Transverse colon (tissue), 4 donors: Measurements from ENCODE around the gene ROS1.

Source experiments
- EP300 ChIP-seq: sonication (generic); formaldehyde crosslinking; IDR thresholded peaks from one replicate; pipeline ENCODE4 v1.6.1; 2017; ENCODE audit warnings: antibody characterized with exemption, low read depth
- POLR2A ChIP-seq: fragments of 450-650 bp; IDR thresholded peaks from one replicate; pipeline ENCODE4 v1.6.1; 2016; ENCODE audit warnings: antibody characterized with exemption, mild to moderate bottlenecking, moderate library complexity
- POLR2AphosphoS5 ChIP-seq, 3 donors: sonication (generic); formaldehyde crosslinking; IDR thresholded peaks; one replicate each; pipeline ENCODE4 v1.6.1; 2016; ENCODE audit warnings: antibody characterized with exemption in 3 of 3
- TF ChIP-seq, protein P1 (sequence below), 5 experiments: fragments of 200-600 bp in 3 of 5; fragments of 450-650 bp in 2 of 5; sonication (generic) in 3 of 5; IDR thresholded peaks; 1 replicate in 2 of 5; 2 replicates in 3 of 5; pipeline ENCODE4 v1.5.1; 2016 to 2017; ENCODE audit warnings: antibody characterized with exemption in 5 of 5, inconsistent platforms in 3 of 5, mild to moderate bottlenecking in 2 of 5, moderate library complexity in 1 of 5

DNA sequence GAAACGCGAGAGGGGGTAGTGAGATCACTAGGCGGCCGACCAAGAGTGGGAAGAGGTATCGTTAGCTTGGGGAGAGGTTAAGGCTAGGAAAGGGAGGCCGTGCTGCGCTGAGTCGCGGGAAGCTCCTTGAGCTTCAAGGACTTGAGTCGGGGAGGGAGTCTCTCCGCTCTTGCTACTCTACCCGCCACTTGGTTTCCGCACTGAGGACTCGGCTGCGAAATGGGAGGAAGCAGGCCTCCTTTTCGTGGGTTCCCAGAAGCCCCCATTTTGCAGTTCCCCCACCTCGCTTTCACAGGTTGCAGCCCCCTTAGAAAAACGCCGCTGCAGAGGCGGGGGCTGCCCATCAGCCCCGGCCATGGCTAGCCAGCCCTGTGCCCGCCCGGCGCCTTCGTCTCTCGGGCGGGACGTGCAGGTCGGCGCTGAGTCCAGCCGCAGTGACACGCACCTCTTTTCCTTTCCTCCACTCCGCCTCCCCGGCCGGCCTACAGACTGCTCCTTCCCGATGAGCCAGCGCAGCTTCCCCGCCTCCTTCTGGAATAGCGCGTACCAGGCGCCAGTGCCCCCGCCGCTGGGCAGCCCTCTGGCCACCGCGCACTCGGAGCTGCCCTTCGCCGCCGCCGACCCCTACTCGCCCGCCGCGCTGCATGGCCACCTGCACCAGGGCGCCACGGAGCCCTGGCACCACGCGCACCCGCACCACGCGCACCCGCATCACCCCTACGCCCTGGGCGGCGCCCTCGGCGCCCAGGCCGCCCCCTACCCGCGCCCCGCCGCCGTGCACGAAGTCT is 155.5 kb downstream of the ROS1 start:
- TF ChIP-seq, protein P1, sequence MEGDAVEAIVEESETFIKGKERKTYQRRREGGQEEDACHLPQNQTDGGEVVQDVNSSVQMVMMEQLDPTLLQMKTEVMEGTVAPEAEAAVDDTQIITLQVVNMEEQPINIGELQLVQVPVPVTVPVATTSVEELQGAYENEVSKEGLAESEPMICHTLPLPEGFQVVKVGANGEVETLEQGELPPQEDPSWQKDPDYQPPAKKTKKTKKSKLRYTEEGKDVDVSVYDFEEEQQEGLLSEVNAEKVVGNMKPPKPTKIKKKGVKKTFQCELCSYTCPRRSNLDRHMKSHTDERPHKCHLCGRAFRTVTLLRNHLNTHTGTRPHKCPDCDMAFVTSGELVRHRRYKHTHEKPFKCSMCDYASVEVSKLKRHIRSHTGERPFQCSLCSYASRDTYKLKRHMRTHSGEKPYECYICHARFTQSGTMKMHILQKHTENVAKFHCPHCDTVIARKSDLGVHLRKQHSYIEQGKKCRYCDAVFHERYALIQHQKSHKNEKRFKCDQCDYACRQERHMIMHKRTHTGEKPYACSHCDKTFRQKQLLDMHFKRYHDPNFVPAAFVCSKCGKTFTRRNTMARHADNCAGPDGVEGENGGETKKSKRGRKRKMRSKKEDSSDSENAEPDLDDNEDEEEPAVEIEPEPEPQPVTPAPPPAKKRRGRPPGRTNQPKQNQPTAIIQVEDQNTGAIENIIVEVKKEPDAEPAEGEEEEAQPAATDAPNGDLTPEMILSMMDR (IDR thresholded peaks at IDR 0.05), result no peak
- no peak for TF ChIP-seq POLR2A
- TF ChIP-seq POLR2AphosphoS5 (IDR thresholded peaks at IDR 0.05), result no peak
- no peak for TF ChIP-seq EP300
